ENCODE measurements around the gene PCGF3. TPM values are rescaled to one million over a fixed set of nuclear protein-coding genes. Genes with fewer than 3 reads are reported as not detected.

Gene PCGF3
- total RNA-seq, 1 experiment from 2014 or later, result 83.9 TPM

DNA sequence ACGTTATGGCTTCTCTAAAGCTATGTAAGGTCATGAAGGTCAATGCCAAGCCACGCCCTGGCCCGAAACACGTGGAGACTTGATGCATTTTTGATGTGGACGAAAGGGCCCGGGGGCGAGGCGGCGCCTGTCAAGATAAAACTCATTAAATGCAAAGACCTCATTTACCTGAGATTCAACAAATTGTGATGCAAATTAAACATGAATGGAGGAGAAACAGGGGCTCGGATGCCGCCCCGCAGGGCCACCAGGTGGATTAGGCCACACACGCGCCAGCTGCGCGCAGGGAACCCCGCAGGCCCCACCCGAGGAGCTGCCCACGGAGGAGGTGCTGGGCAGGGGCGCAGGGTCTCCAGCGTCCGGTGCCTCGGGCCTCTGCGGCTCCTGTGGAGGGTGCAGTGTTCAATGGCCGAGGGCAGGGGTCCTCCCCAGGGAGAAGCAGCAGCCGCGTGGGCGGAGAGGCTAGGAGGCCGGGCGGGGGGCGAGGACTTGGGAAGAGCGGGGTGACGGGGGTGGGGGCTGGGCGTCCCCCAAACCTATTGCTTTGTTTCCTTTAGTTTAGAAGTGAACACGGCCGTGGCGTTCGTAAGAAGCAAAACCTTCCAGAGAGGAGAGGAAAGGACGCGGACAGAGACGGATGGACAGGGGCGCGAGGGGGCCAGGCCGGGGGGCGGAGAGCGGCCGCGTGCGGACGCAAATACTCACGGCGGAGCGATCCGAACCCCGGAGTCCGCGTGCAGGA is 79.9 kb downstream of the PCGF3 start:
- Histone ChIP-seq H3K4me3 (ENCODE audit: low read depth, low read length, poor library complexity, severe bottlenecking) (no peak overlapping the region), H3K27ac (ENCODE audit: low read depth, low read length, poor library complexity, severe bottlenecking) (no peak overlapping the region), H3K4me1 (ENCODE audit: insufficient read depth, low read length, poor library complexity, severe bottlenecking) (no peaks in the 10 kb centered on the region), H3K9me3 (ENCODE audit: low read depth, low read length, poor library complexity, severe bottlenecking) (no peaks in the 10 kb centered on the region), H3K27me3 (replicated peaks; ENCODE audit: insufficient read depth, low read depth, low read length, poor library complexity) (no peaks in the 10 kb centered on the region), H3K36me3 (ENCODE audit: insufficient read depth, low read length, poor library complexity, severe bottlenecking) (peaks cover 4% of the 10 kb centered on the region)
- TF ChIP-seq, protein P1, sequence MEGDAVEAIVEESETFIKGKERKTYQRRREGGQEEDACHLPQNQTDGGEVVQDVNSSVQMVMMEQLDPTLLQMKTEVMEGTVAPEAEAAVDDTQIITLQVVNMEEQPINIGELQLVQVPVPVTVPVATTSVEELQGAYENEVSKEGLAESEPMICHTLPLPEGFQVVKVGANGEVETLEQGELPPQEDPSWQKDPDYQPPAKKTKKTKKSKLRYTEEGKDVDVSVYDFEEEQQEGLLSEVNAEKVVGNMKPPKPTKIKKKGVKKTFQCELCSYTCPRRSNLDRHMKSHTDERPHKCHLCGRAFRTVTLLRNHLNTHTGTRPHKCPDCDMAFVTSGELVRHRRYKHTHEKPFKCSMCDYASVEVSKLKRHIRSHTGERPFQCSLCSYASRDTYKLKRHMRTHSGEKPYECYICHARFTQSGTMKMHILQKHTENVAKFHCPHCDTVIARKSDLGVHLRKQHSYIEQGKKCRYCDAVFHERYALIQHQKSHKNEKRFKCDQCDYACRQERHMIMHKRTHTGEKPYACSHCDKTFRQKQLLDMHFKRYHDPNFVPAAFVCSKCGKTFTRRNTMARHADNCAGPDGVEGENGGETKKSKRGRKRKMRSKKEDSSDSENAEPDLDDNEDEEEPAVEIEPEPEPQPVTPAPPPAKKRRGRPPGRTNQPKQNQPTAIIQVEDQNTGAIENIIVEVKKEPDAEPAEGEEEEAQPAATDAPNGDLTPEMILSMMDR (conservative IDR thresholded peaks at IDR 0.05; ENCODE audit: low read depth, low read length), result no peak
- TF ChIP-seq EZH2 (IDR thresholded peaks at IDR 0.05; ENCODE audit: borderline replicate concordance, low read depth, low read length, poor library complexity, severe bottlenecking), result no peak
- intact Hi-C loops (cut with micrococcal nuclease; ENCODE audit: unreplicated experiment), result no loop called here
- ChIA-PET CTCF (no interaction called here), POLR2A (ENCODE audit: low non-redundant PET) (no interaction called here)
- DNase-seq (ENCODE audit: low spot score), result no peak
- BruUV-seq (replicated peaks), result no TSS peak

DNA sequence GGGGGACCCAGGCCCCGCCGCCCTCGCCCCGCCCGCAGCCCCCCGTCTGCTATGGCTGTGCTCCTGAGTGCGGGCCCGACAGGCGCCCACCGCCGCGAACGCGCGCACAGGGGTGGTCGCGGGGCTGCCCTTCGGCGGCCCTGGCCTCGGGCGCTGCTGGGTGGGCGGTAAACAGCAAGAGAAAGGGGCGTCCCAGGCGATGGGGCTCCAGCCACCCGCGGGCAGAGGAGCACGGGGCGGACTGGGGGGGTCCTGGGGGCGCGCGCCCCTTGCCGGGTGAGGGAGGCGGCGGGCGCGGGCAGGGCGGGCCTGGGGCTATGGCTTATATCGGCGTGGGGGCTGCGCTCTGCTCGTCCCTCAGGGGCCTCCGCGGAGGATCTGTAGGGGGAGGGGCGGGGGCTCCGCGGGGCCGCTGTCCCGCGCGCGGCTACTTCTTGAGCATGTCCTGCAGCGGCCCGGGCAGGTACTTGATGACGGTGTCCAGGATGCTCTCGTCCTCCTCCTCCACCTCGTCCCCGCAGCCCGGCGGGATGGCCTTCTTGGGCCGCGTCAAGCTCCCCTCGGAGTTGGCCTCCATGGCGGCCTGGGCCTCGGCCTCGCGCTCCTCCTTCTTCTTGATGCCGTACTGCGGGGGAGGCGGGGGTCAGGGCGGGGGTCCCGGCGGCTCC is 80.6 kb downstream of the PCGF3 start:
- no peaks in the 10 kb centered on the region for H3K4me1 ChIP-seq (ENCODE audit: insufficient read depth, low read length, poor library complexity, severe bottlenecking)
- CTCF ChIA-PET, result no interaction called here
- POLR2A ChIA-PET (ENCODE audit: low non-redundant PET), result no interaction called here
- H3K27ac ChIP-seq (ENCODE audit: low read depth, low read length, poor library complexity, severe bottlenecking), result no peak overlapping the region
- H3K36me3 ChIP-seq (ENCODE audit: insufficient read depth, low read length, poor library complexity, severe bottlenecking), result no peaks in the 10 kb centered on the region
- intact Hi-C loops (cut with micrococcal nuclease; ENCODE audit: unreplicated experiment), result no loop called here
- H3K4me3 ChIP-seq (ENCODE audit: low read depth, low read length, poor library complexity, severe bottlenecking), result peak overlapping the region; percentile 10
- DNase-seq (ENCODE audit: low spot score), result no peak
- TF ChIP-seq EZH2 (IDR thresholded peaks at IDR 0.05; ENCODE audit: borderline replicate concordance, low read depth, low read length, poor library complexity, severe bottlenecking), result no peak
- TF ChIP-seq, protein P1 (conservative IDR thresholded peaks at IDR 0.05; ENCODE audit: low read depth, low read length), result no peak
- no TSS peak for BruUV-seq (replicated peaks)
- no peaks in the 10 kb centered on the region for H3K27me3 ChIP-seq (replicated peaks; ENCODE audit: insufficient read depth, low read depth, low read length, poor library complexity)
- no peaks in the 10 kb centered on the region for H3K9me3 ChIP-seq (ENCODE audit: low read depth, low read length, poor library complexity, severe bottlenecking)

DNA sequence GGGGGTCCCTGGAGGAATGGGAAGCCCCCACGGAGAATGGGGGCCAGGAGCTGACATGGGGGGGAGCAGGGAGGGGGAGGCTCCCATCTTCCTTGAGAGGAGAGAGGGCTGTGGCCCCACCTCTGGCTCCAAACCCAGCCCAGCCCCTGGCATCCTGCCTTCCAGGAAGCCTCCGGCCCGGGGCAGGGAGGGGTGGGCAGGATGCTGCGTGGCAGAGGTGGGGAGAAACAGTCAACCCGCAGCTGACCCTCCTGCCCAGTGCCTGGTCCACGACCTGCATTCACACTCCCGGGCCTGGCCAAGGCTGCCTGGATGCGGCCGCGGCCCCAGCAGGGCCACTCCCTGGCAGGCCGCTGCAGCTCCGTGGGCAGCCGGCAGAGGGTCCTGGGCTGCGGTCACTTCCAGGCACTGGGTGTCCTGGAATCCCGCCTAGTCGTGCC is 81.2 kb downstream of the PCGF3 start:
- POLR2A ChIA-PET (ENCODE audit: low non-redundant PET), result no interaction called here
- no TSS peak for BruUV-seq (replicated peaks)
- intact Hi-C loops (cut with micrococcal nuclease; ENCODE audit: unreplicated experiment), result no loop called here
- no peaks in the 10 kb centered on the region for H3K9me3 ChIP-seq (ENCODE audit: low read depth, low read length, poor library complexity, severe bottlenecking)
- H3K27me3 ChIP-seq (replicated peaks; ENCODE audit: insufficient read depth, low read depth, low read length, poor library complexity), result no peaks in the 10 kb centered on the region
- no peaks in the 10 kb centered on the region for H3K4me1 ChIP-seq (ENCODE audit: insufficient read depth, low read length, poor library complexity, severe bottlenecking)
- no peaks in the 10 kb centered on the region for H3K36me3 ChIP-seq (ENCODE audit: insufficient read depth, low read length, poor library complexity, severe bottlenecking)
- no peak overlapping the region for H3K4me3 ChIP-seq (ENCODE audit: low read depth, low read length, poor library complexity, severe bottlenecking)
- CTCF ChIA-PET, result no interaction called here
- no peak for DNase-seq (ENCODE audit: low spot score)
- H3K27ac ChIP-seq (ENCODE audit: low read depth, low read length, poor library complexity, severe bottlenecking), result no peak overlapping the region
- TF ChIP-seq, protein P1 (conservative IDR thresholded peaks at IDR 0.05; ENCODE audit: low read depth, low read length), result no peak

All from A673 (cell line).